ENCODE data around the gene DHX15. TPM values are rescaled to one million over a fixed set of nuclear protein-coding genes. Genes with fewer than 3 reads are reported as not detected.
A peak's percentile ranks its signal among the peaks of the same experiment; 100 is the strongest.

The DHX15 gene
- total RNA-seq, 2 experiments from 2014 or later, result 216 to 222 TPM

Small RNA genes lying within 50 kb of the gene (microRNA-seq; reads per million reads assigned to microRNA genes)
- gene MIR573 (ENCODE audit: borderline microRNAs expressed, borderline replicate concordance), result 15.4 reads per million, percentile 42 among the genes with 10 or more reads in this experiment

Other genes starting within 250 kb of the DHX15 start
- gene SOD3, start 211.0 kb upstream of the DHX15 start, total RNA-seq, result not detected